ENCODE data around the gene DCDC2. TPM values are rescaled to one million over a fixed set of nuclear protein-coding genes. Genes with fewer than 3 reads are reported as not detected.
"Not testable (repeated sequence)": the region's sequence is repeated elsewhere in the genome, so short reads cannot be mapped to it uniquely, and the experiment has no call there.

The DCDC2 gene
- total RNA-seq, 1 donor from 2014 or later, result 4.5 TPM

GRCh38 chr6:24400045-24401039 is 42.5 kb upstream of the DCDC2 start:
- not testable (repeated sequence) for H3K9me3 Mint-ChIP-seq (ENCODE audit: unreplicated experiment); H3K4me1 ChIP-seq (ENCODE audit: insufficient read depth, low read length); H3K27ac ChIP-seq (ENCODE audit: low read depth, low read length); DNase-seq (ENCODE audit: low read depth); H3K36me3 ChIP-seq (ENCODE audit: insufficient read depth, low read length); FAIRE-seq; H4K20me1 ChIP-seq (ENCODE audit: insufficient read depth, low read length); H3K27me3 ChIP-seq (ENCODE audit: insufficient read depth, low read length); H3K4me3 ChIP-seq (ENCODE audit: insufficient read depth, low read depth, low read length); H3K36me3 Mint-ChIP-seq (ENCODE audit: low read depth, unreplicated experiment); H3K9ac ChIP-seq (ENCODE audit: low read length); H2AFZ ChIP-seq (ENCODE audit: low read depth, low read length); H3K4me2 ChIP-seq (ENCODE audit: low read length); H3K9me3 ChIP-seq (ENCODE audit: insufficient read depth, low read depth, low read length); H3K27me3 Mint-ChIP-seq (ENCODE audit: low read depth, unreplicated experiment)
- peak overlapping the region; percentile 22 for H3K27ac Mint-ChIP-seq (ENCODE audit: unreplicated experiment)
- peaks cover 28% of the 10 kb centered on the region for H3K79me2 ChIP-seq (ENCODE audit: insufficient read depth, low read length)
- peak overlapping the region; percentile 54 for H3K4me3 Mint-ChIP-seq (ENCODE audit: unreplicated experiment)
- H3K4me1 Mint-ChIP-seq (ENCODE audit: low read depth, unreplicated experiment), result peaks cover 15% of the 10 kb centered on the region

GRCh38 chr6:24397631-24398030 is 39.8 kb upstream of the DCDC2 start:
- Histone ChIP-seq H3K4me2 (ENCODE audit: low read length) (no peak overlapping the region), H3K79me2 (ENCODE audit: insufficient read depth, low read length) (peaks cover 6% of the 10 kb centered on the region), H2AFZ (ENCODE audit: low read depth, low read length) (no peak overlapping the region), H3K4me3 (ENCODE audit: insufficient read depth, low read depth, low read length) (no peak overlapping the region), H3K36me3 (ENCODE audit: insufficient read depth, low read length) (no peaks in the 10 kb centered on the region), H4K20me1 (ENCODE audit: insufficient read depth, low read length) (no peaks in the 10 kb centered on the region), H3K9ac (ENCODE audit: low read length) (no peak overlapping the region), H3K9me3 (ENCODE audit: insufficient read depth, low read depth, low read length) (no peaks in the 10 kb centered on the region), H3K27me3 (ENCODE audit: insufficient read depth, low read length) (peaks cover 6% of the 10 kb centered on the region), H3K4me1 (ENCODE audit: insufficient read depth, low read length) (peaks cover 4% of the 10 kb centered on the region), H3K27ac (ENCODE audit: low read depth, low read length) (no peak overlapping the region)
- H3K4me1 Mint-ChIP-seq (ENCODE audit: low read depth, unreplicated experiment), result peaks cover 4% of the 10 kb centered on the region
- FAIRE-seq (no peak), DNase-seq (ENCODE audit: low read depth) (no peak)
- H3K36me3 Mint-ChIP-seq (ENCODE audit: low read depth, unreplicated experiment), result no peaks in the 10 kb centered on the region
- peaks cover 8% of the 10 kb centered on the region for H3K9me3 Mint-ChIP-seq (ENCODE audit: unreplicated experiment)
- TF ChIP-seq EZH2 (IDR thresholded peaks at IDR 0.05; ENCODE audit: insufficient read depth, low read length) (no peak), CTCF (IDR thresholded peaks at IDR 0.05; ENCODE audit: insufficient read depth, low read depth, low read length) (no peak)
- no peak overlapping the region for H3K27ac Mint-ChIP-seq (ENCODE audit: unreplicated experiment)
- H3K4me3 Mint-ChIP-seq (ENCODE audit: unreplicated experiment), result no peak overlapping the region
- H3K27me3 Mint-ChIP-seq (ENCODE audit: low read depth, unreplicated experiment), result no peaks in the 10 kb centered on the region

GRCh38 chr6:24396824-24397223 is 39.0 kb upstream of the DCDC2 start:
- Mint-ChIP-seq H3K4me3 (ENCODE audit: unreplicated experiment) (no peak overlapping the region), H3K9me3 (ENCODE audit: unreplicated experiment) (peaks cover 8% of the 10 kb centered on the region), H3K4me1 (ENCODE audit: low read depth, unreplicated experiment) (peaks cover 1% of the 10 kb centered on the region), H3K27me3 (ENCODE audit: low read depth, unreplicated experiment) (no peaks in the 10 kb centered on the region), H3K27ac (ENCODE audit: unreplicated experiment) (no peak overlapping the region), H3K36me3 (ENCODE audit: low read depth, unreplicated experiment) (no peaks in the 10 kb centered on the region)
- Histone ChIP-seq H3K36me3 (ENCODE audit: insufficient read depth, low read length) (no peaks in the 10 kb centered on the region), H3K9me3 (ENCODE audit: insufficient read depth, low read depth, low read length) (no peaks in the 10 kb centered on the region), H2AFZ (ENCODE audit: low read depth, low read length) (no peak overlapping the region), H3K4me2 (ENCODE audit: low read length) (no peak overlapping the region), H3K27ac (ENCODE audit: low read depth, low read length) (no peak overlapping the region), H3K4me1 (ENCODE audit: insufficient read depth, low read length) (no peaks in the 10 kb centered on the region), H3K4me3 (ENCODE audit: insufficient read depth, low read depth, low read length) (no peak overlapping the region), H3K27me3 (ENCODE audit: insufficient read depth, low read length) (peaks cover 6% of the 10 kb centered on the region), H3K9ac (ENCODE audit: low read length) (no peak overlapping the region), H3K79me2 (ENCODE audit: insufficient read depth, low read length) (no peaks in the 10 kb centered on the region), H4K20me1 (ENCODE audit: insufficient read depth, low read length) (no peaks in the 10 kb centered on the region)
- FAIRE-seq (no peak), DNase-seq (ENCODE audit: low read depth) (no peak)
- TF ChIP-seq CTCF (IDR thresholded peaks at IDR 0.05; ENCODE audit: insufficient read depth, low read depth, low read length), result no peak
- TF ChIP-seq EZH2 (IDR thresholded peaks at IDR 0.05; ENCODE audit: insufficient read depth, low read length), result no peak
